Fibroblast of villous mesenchyme (primary cell): ENCODE results near the gene FSIP1. TPM values are rescaled to one million over a fixed set of nuclear protein-coding genes. Genes with fewer than 3 reads are reported as not detected.

Experiments used
- DNase-seq: peaks from one replicate; pipeline ENCODE4 v3.0.0-alpha.2; 2010; ENCODE audit warnings: low read depth
- H3K4me3 ChIP-seq: 2 replicates; pipeline ENCODE4 v1.5.1; 2011; ENCODE audit warnings: low read depth, mild to moderate bottlenecking, low read length
- total RNA-seq: library from RNA; depleted of rRNA; stranded (reverse); fragments of >200 nt; gene quantifications from 2 replicates; pipeline ENCODE4 v1.2.3, GENCODE V29; 2012
- TF ChIP-seq, protein P1 (sequence below): IDR thresholded peaks from 2 replicates; pipeline ENCODE4 v1.5.1; 2012; ENCODE audit warnings: low read depth, mild to moderate bottlenecking, low read length; ENCODE audit not compliant: insufficient read depth

The FSIP1 gene
- total RNA-seq, 1 donor: 2.6 TPM

DNA sequence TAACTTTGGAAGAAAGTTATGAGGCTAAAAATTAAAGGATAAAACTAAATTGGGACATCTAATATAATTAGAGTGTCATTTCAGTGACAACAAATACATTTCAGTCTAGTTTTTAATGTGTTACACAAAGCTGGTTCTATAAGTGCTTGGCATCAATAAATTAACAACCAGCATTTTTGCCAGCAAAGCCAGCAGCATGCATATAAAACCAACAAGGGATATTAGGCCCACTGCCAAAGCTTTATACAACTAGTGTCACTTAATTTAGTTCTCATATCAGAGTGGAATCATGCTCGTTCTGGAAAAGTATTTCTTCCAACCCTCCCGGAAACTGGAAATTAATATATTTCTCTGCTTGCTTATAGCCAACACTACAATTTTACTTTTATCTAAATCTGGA, 113.0 kb downstream of the FSIP1 start:
- DNase-seq: no peak
- TF ChIP-seq, protein P1, sequence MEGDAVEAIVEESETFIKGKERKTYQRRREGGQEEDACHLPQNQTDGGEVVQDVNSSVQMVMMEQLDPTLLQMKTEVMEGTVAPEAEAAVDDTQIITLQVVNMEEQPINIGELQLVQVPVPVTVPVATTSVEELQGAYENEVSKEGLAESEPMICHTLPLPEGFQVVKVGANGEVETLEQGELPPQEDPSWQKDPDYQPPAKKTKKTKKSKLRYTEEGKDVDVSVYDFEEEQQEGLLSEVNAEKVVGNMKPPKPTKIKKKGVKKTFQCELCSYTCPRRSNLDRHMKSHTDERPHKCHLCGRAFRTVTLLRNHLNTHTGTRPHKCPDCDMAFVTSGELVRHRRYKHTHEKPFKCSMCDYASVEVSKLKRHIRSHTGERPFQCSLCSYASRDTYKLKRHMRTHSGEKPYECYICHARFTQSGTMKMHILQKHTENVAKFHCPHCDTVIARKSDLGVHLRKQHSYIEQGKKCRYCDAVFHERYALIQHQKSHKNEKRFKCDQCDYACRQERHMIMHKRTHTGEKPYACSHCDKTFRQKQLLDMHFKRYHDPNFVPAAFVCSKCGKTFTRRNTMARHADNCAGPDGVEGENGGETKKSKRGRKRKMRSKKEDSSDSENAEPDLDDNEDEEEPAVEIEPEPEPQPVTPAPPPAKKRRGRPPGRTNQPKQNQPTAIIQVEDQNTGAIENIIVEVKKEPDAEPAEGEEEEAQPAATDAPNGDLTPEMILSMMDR: no peak
- no peak overlapping the region for H3K4me3 ChIP-seq

DNA sequence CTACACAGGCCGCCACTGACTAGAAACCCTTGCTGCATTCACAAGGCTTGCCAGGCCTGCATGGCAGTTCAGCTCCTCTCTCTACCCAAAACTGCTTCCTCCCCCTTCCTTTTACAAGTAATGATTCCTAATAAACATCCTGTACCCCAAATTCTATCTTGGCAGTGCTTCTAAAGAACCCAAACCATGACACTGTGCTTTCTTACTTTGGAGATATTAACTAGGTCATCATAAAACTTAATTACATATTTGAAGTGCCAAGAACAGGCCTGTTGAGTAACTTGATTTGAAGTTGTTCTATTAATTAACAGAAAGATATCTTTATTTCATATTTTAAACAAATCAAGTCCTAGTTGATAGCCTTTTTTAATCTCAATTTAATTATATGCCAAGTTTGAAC, 113.4 kb downstream of the FSIP1 start:
- DNase-seq: no peak
- no peak overlapping the region for H3K4me3 ChIP-seq
- TF ChIP-seq, protein P1: no peak

DNA sequence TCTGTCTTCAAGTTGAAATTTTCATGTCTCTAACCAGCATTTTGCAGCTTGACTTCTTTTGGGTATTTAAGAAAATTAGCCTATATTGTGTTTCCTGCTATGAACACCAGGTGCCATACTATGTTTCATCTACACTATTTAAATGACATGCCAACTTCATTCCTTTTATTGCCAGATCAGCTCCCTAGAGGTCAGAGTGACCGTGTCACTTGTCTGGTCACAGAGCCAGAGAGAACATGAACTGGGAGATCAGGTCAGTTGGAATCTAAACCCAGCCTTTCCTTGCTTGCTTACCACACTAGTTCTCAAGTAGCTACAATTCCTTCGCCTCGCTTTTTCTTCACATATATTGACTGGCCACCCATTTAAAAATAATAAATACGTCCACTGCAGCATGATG, 114.2 kb downstream of the FSIP1 start:
- no peak for DNase-seq
- TF ChIP-seq, protein P1: no peak
- H3K4me3 ChIP-seq: no peak overlapping the region

DNA sequence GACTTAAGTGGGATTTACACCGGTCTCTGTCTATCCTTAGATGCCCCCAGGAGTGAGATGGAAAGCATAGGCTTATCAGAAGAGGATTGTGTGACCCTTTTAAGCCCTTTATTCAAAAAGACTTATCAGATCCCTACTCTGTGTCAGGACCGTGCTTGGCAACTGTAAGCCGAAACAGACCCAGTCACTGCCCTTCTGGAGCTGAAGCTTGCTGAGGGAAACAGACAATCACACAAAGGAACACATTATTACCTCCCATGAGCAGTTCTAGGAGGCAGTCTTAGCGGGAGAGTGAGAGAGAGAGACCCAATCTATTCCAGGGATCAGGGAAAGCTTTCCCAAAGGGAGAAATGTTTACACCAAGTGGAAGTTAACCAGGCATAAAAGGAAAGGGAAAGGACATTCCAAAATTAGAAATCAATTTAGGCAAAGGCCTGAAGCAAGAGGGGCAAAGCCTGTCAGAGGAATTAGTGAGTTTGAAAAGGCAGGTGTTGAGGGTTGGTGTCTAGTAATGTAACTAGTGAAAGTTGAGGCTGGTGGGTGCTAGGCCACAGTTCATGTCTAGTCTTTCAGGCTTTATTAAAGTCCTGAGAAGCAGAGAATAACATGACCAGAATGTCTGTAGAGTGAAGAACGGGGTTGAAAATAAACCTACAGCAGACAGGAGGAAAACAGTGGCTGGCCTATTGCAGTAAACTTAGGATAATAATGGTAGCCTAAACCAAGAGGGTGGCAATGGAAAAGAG, 115.1 kb downstream of the FSIP1 start:
- no peak overlapping the region for H3K4me3 ChIP-seq
- no peak for DNase-seq
- TF ChIP-seq, protein P1: no peak

DNA sequence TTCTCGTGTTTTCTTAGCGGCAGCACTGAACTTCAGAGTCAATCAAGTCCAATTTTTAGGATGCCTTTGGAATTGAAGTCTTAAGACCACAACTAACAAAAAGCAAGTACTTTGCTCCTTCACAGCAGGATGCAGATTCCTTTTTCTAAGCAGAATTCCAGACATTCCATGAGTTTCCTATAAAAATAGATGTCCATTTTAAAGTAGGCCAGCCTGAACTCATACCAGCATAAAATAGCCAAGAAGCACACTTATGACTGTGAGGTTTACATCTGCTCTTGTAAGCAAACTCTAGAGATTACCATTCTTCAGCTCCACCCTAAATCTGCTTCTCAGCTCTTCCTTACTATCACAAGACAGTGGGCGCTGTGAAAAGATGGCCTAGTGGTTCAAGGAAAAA, 116.0 kb downstream of the FSIP1 start:
- no peak overlapping the region for H3K4me3 ChIP-seq
- TF ChIP-seq, protein P1: no peak
- peak; percentile 76 for DNase-seq

DNA sequence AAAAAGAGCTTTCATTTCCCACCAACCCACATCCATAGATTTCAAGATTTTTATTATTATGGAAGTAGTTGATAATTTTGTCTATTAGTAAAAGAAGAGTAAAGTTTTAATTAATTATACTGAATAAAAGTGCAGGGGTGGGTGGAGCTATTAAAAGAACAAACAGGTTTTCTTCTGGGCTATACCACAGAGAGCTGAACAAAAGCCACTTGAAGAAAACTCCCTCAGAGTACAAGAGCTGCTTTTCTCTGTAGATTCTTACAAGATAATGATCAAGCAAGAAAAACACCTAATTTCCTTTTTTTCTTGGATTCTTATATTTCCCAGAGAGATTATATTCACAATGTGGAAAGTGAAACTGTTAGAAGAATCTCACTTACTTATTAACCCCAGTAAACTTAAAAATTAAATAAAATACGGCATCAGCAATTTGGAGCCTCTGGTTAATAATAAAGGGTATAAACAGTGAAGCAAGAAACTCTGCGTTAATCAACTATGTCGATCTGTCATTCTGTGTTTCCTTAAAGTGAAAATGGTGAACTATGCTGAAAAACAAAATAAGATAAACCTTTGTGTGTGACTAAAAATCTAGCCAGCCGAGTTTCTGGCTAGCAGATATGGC, 116.9 kb downstream of the FSIP1 start:
- H3K4me3 ChIP-seq: no peak overlapping the region
- TF ChIP-seq, protein P1: no peak
- no peak for DNase-seq
